Thymus (tissue), 11 donors: ENCODE data around the gene PAQR5. TPM values are rescaled to one million over a fixed set of nuclear protein-coding genes. Genes with fewer than 3 reads are reported as not detected.

Experiments
- DNase-seq, 9 donors: peaks; one replicate each; pipeline ENCODE4 v3.0.0-alpha.2; 2013; ENCODE audit warnings: low spot score in 9 of 9, low read depth in 6 of 9, missing footprints in 1 of 9
- H3K27ac ChIP-seq, 2 donors: one replicate each; pipeline ENCODE4 v1.5.1; 2013; ENCODE audit warnings: control low read depth in 1 of 2, low read depth in 1 of 2, low read length in 1 of 2, mild to moderate bottlenecking in 1 of 2, moderate library complexity in 1 of 2
- H3K27me3 ChIP-seq, 2 donors: one replicate each; pipeline ENCODE4 v1.5.1; 2013; ENCODE audit warnings: low read length in 1 of 2; ENCODE audit not compliant: control insufficient read depth in 2 of 2, insufficient read depth in 1 of 2
- H3K36me3 ChIP-seq, 2 donors: one replicate each; pipeline ENCODE4 v1.5.1; 2013; ENCODE audit warnings: low read length in 1 of 2, mild to moderate bottlenecking in 1 of 2, moderate library complexity in 1 of 2; ENCODE audit not compliant: control insufficient read depth in 2 of 2, insufficient read depth in 2 of 2
- H3K4me1 ChIP-seq, 2 donors: one replicate each; pipeline ENCODE4 v1.5.1; 2013; ENCODE audit warnings: low read length in 2 of 2; ENCODE audit not compliant: control insufficient read depth in 2 of 2, insufficient read depth in 2 of 2
- H3K4me3 ChIP-seq, 2 donors: one replicate each; pipeline ENCODE4 v1.5.1; 2013; ENCODE audit warnings: low read length in 2 of 2, control low read depth in 1 of 2, mild to moderate bottlenecking in 1 of 2
- H3K9me3 ChIP-seq, 2 donors: one replicate each; pipeline ENCODE4 v1.5.1; 2013; ENCODE audit warnings: low read length in 1 of 2, mild to moderate bottlenecking in 1 of 2; ENCODE audit not compliant: control insufficient read depth in 2 of 2, insufficient read depth in 1 of 2
- WGBS: extraction: QIAGEN DNeasy Blood & Tissue Kit; methylation state at CpG from one replicate; pipeline ENCODE4 v1.1.7; 2013; 5-methylcytosine and 5-hydroxymethylcytosine counted together
- polyA plus RNA-seq: library from polyadenylated mRNA; stranded (reverse); fragments of 200-250 nt; gene quantifications from one replicate; pipeline ENCODE4 v1.2.3, GENCODE V29; 2013
- total RNA-seq: library from RNA; stranded (reverse); fragments of 120-200 nt; gene quantifications from one replicate; pipeline ENCODE4 v1.2.4, GENCODE V29; 2013
- donor health status: healthy.

PAQR5 gene
- total and polyA plus RNA-seq, 2 donors, result 0.14 to 0.25 TPM

- no peak for DNase-seq
- H3K4me1 ChIP-seq, result no peaks in the 10 kb centered on the region
- no peaks in the 10 kb centered on the region for H3K9me3 ChIP-seq
- no peak overlapping the region for H3K27ac ChIP-seq
- WGBS, result 99% methylated on average over 1 of the region's 1 CpG
- no peaks in the 10 kb centered on the region for H3K27me3 ChIP-seq
- H3K36me3 ChIP-seq, result peaks cover 44 to 77% of the 10 kb centered on the region in 2 donors
- no peak overlapping the region for H3K4me3 ChIP-seq
These were observed 135.1 kb downstream of the PAQR5 start for GRCh38 chr15:69433831-69434230.

GRCh38 chr15:69434238-69434637 lies 135.5 kb downstream of the PAQR5 start:
- WGBS, result 98% methylated on average over 5 of the region's 5 CpGs
- no peaks in the 10 kb centered on the region for H3K27me3 ChIP-seq
- no peaks in the 10 kb centered on the region for H3K9me3 ChIP-seq
- peaks cover 43 to 77% of the 10 kb centered on the region in 2 donors for H3K36me3 ChIP-seq
- H3K27ac ChIP-seq, result no peak overlapping the region
- H3K4me1 ChIP-seq, result no peaks in the 10 kb centered on the region
- no peak for DNase-seq
- H3K4me3 ChIP-seq, result no peak overlapping the region

- WGBS, result 98% methylated on average over 18 of the region's 18 CpGs
- Histone ChIP-seq H3K27ac (no peak overlapping the region), H3K27me3 (no peaks in the 10 kb centered on the region), H3K36me3 (peaks cover 38 to 77% of the 10 kb centered on the region in 2 donors), H3K4me1 (no peaks in the 10 kb centered on the region), H3K4me3 (no peak overlapping the region), H3K9me3 (no peaks in the 10 kb centered on the region)
- DNase-seq, result no peak
These were observed 136.0 kb downstream of the PAQR5 start for GRCh38 chr15:69434679-69435078.

- Histone ChIP-seq H3K36me3 (peaks cover 40 to 75% of the 10 kb centered on the region in 2 donors), H3K27ac (no peak overlapping the region), H3K27me3 (no peaks in the 10 kb centered on the region), H3K4me3 (no peak overlapping the region), H3K4me1 (no peaks in the 10 kb centered on the region), H3K9me3 (no peaks in the 10 kb centered on the region)
- WGBS, result 93% methylated on average over 4 of the region's 4 CpGs
- DNase-seq, result no peak
These were observed 137.3 kb downstream of the PAQR5 start for GRCh38 chr15:69435985-69436384.

- no peak overlapping the region for H3K4me3 ChIP-seq
- H3K36me3 ChIP-seq, result peaks cover 34 to 75% of the 10 kb centered on the region in 2 donors
- WGBS, result 89% methylated on average over 4 of the region's 4 CpGs
- DNase-seq, result no peak
- H3K27ac ChIP-seq, result no peak overlapping the region
- H3K27me3 ChIP-seq, result no peaks in the 10 kb centered on the region
- H3K9me3 ChIP-seq, result no peaks in the 10 kb centered on the region
- H3K4me1 ChIP-seq, result no peaks in the 10 kb centered on the region
These were observed 138.2 kb downstream of the PAQR5 start for GRCh38 chr15:69436951-69437350.

- H3K36me3 ChIP-seq, result peaks cover 20 to 70% of the 10 kb centered on the region in 2 donors
- H3K27me3 ChIP-seq, result no peaks in the 10 kb centered on the region
- no peaks in the 10 kb centered on the region for H3K4me1 ChIP-seq
- no peaks in the 10 kb centered on the region for H3K9me3 ChIP-seq
- H3K27ac ChIP-seq, result no peak overlapping the region
- H3K4me3 ChIP-seq, result no peak overlapping the region
- no peak for DNase-seq
- 98% methylated on average over 4 of the region's 4 CpGs for WGBS
These were observed 140.9 kb downstream of the PAQR5 start for GRCh38 chr15:69439623-69440022.

- Histone ChIP-seq H3K27me3 (no peaks in the 10 kb centered on the region), H3K27ac (no peak overlapping the region), H3K4me1 (no peaks in the 10 kb centered on the region), H3K36me3 (peaks cover 23 to 73% of the 10 kb centered on the region in 2 donors), H3K4me3 (no peak overlapping the region), H3K9me3 (no peaks in the 10 kb centered on the region)
- DNase-seq, result peak in 1 of 9 donors; percentile 15
- 93% methylated on average over 5 of the region's 5 CpGs for whole genome bisulfite sequencing
These were observed 144.4 kb downstream of the PAQR5 start for GRCh38 chr15:69443032-69443611.

- Histone ChIP-seq H3K36me3 (peaks cover 15 to 63% of the 10 kb centered on the region in 2 donors), H3K9me3 (no peaks in the 10 kb centered on the region), H3K4me1 (no peaks in the 10 kb centered on the region), H3K27me3 (no peaks in the 10 kb centered on the region), H3K27ac (no peak overlapping the region), H3K4me3 (no peak overlapping the region)
- 95% methylated on average over 7 of the region's 7 CpGs for WGBS
- no peak for DNase-seq
These were observed 146.0 kb downstream of the PAQR5 start for GRCh38 chr15:69444686-69445085.

- Histone ChIP-seq H3K4me3 (no peak overlapping the region), H3K4me1 (peaks cover 0 to 2% of the 10 kb centered on the region in 2 donors), H3K36me3 (peaks cover 11 to 48% of the 10 kb centered on the region in 2 donors), H3K27ac (no peak overlapping the region), H3K9me3 (no peaks in the 10 kb centered on the region), H3K27me3 (no peaks in the 10 kb centered on the region)
- WGBS, result 98% methylated on average over 2 of the region's 2 CpGs
- DNase-seq, result no peak
These were observed 148.2 kb downstream of the PAQR5 start for GRCh38 chr15:69446953-69447352.
